ENCODE measurements around the gene SUFU.

SUFU gene

GRCh38 chr10:102613785-102614184 is 110.0 kb downstream of the SUFU start:
- no peak for TF ChIP-seq GATA3 (IDR thresholded peaks at IDR 0.05; ENCODE audit: low read depth, low read length)

GRCh38 chr10:102614888-102615287 is 111.1 kb downstream of the SUFU start:
- TF ChIP-seq GATA2 (IDR thresholded peaks at IDR 0.05; ENCODE audit: low read depth, low read length) (no peak), GATA3 (IDR thresholded peaks at IDR 0.05; ENCODE audit: low read depth, low read length) (no peak)

- no peak for TF ChIP-seq GATA3 (IDR thresholded peaks at IDR 0.05; ENCODE audit: low read depth, low read length)
- TF ChIP-seq GATA2 (IDR thresholded peaks at IDR 0.05; ENCODE audit: low read depth, low read length) = no peak
These were observed 111.6 kb downstream of the SUFU start for GRCh38 chr10:102615361-102615760.

- TF ChIP-seq GATA2 (IDR thresholded peaks at IDR 0.05; ENCODE audit: low read depth, low read length) = no peak
- no peak for TF ChIP-seq GATA3 (IDR thresholded peaks at IDR 0.05; ENCODE audit: low read depth, low read length)
These were observed 112.4 kb downstream of the SUFU start for GRCh38 chr10:102616066-102616770.

GRCh38 chr10:102617041-102617440 is 113.3 kb downstream of the SUFU start:
- TF ChIP-seq GATA2 (IDR thresholded peaks at IDR 0.05; ENCODE audit: low read depth, low read length) (no peak), GATA3 (IDR thresholded peaks at IDR 0.05; ENCODE audit: low read depth, low read length) (no peak)

GRCh38 chr10:102617816-102618215 is 114.0 kb downstream of the SUFU start:
- TF ChIP-seq GATA2 (IDR thresholded peaks at IDR 0.05; ENCODE audit: low read depth, low read length) (no peak), GATA3 (IDR thresholded peaks at IDR 0.05; ENCODE audit: low read depth, low read length) (no peak)

GRCh38 chr10:102619281-102619981 is 115.7 kb downstream of the SUFU start:
- TF ChIP-seq GATA2 (IDR thresholded peaks at IDR 0.05; ENCODE audit: low read depth, low read length) (no peak), GATA3 (IDR thresholded peaks at IDR 0.05; ENCODE audit: low read depth, low read length) (no peak)

- TF ChIP-seq GATA3 (IDR thresholded peaks at IDR 0.05; ENCODE audit: low read depth, low read length) = no peak
- no peak for TF ChIP-seq GATA2 (IDR thresholded peaks at IDR 0.05; ENCODE audit: low read depth, low read length)
These were observed 116.4 kb downstream of the SUFU start for GRCh38 chr10:102620138-102620590.

GRCh38 chr10:102620591-102621442 is 117.0 kb downstream of the SUFU start:
- TF ChIP-seq GATA2 (IDR thresholded peaks at IDR 0.05; ENCODE audit: low read depth, low read length) (no peak), GATA3 (IDR thresholded peaks at IDR 0.05; ENCODE audit: low read depth, low read length) (no peak)

- no peak for TF ChIP-seq GATA2 (IDR thresholded peaks at IDR 0.05; ENCODE audit: low read depth, low read length)
- TF ChIP-seq GATA3 (IDR thresholded peaks at IDR 0.05; ENCODE audit: low read depth, low read length) = no peak
These were observed 117.9 kb downstream of the SUFU start for GRCh38 chr10:102621443-102622325.

GRCh38 chr10:102624094-102624493 is 120.3 kb downstream of the SUFU start:
- TF ChIP-seq GATA3 (IDR thresholded peaks at IDR 0.05; ENCODE audit: low read depth, low read length) (no peak; the same call in 1 of the 2 replicates), GATA2 (IDR thresholded peaks at IDR 0.05; ENCODE audit: low read depth, low read length) (peak; percentile 75)

- TF ChIP-seq GATA3 (IDR thresholded peaks at IDR 0.05; ENCODE audit: low read depth, low read length) (no peak), GATA2 (IDR thresholded peaks at IDR 0.05; ENCODE audit: low read depth, low read length) (no peak)
These were observed 121.2 kb downstream of the SUFU start for GRCh38 chr10:102624751-102625645.

Data from SH-SY5Y (cell line).